Left kidney (tissue), 8 donors: ENCODE results near the gene KLRC4. TPM values are rescaled to one million over a fixed set of nuclear protein-coding genes. Genes with fewer than 3 reads are reported as not detected.
"Not testable (repeated sequence)": the region's sequence is repeated elsewhere in the genome, so short reads cannot be mapped to it uniquely, and the experiment has no call there.

Experiments used
- DNase-seq: peaks from one replicate; pipeline ENCODE4 v3.0.0-alpha.2; 2013
- long read RNA-seq, 8 donors: transcript quantifications; one replicate each; lab custom pipeline, GENCODE V29; 2026
- polyA plus RNA-seq: library from polyadenylated mRNA; unstranded; fragments of 120-200 nt; gene quantifications from one replicate; pipeline ENCODE4 v1.2.1, GENCODE V29; 2013; ENCODE audit not compliant: insufficient read length

Gene KLRC4, protein sequence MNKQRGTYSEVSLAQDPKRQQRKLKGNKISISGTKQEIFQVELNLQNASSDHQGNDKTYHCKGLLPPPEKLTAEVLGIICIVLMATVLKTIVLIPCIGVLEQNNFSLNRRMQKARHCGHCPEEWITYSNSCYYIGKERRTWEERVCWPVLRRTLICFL
- polyA plus RNA-seq: not detected
- long read RNA-seq, donor 1: 0 reads
- long read RNA-seq, donor 2: 0 reads
- long read RNA-seq, donor 3: 0 reads
- long read RNA-seq, donor 4: 0 reads
- long read RNA-seq, donor 5: 0 reads
- long read RNA-seq, donor 6: 0 reads
- long read RNA-seq, donor 7: 0 reads
- long read RNA-seq, donor 8: 0 reads

DNA sequence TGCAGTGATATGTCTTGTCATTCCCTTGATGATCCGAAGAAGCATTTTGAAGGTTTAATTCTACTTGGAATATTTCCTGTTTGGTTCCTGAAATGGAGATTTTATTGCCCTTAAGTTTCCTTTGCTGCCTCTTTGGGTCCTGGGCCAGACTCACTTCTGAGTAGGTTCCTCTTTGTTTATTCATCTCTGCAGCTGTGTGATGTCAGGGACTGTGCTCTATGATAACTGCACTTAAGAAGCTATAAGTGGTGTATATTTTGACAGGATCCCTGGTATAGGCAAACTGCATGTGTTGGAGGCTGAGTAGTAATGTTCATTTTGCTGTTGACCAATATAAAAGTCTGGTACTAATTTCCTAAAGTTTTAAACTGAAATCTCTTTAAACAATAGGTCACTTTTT, at the start of gene KLRC4:
Gene KLRC4 (minus strand): TSS at position 366 of the 400 bp plus-strand sequence. CDS start 182 bp downstream, at position 184.
- no peak for DNase-seq

DNA sequence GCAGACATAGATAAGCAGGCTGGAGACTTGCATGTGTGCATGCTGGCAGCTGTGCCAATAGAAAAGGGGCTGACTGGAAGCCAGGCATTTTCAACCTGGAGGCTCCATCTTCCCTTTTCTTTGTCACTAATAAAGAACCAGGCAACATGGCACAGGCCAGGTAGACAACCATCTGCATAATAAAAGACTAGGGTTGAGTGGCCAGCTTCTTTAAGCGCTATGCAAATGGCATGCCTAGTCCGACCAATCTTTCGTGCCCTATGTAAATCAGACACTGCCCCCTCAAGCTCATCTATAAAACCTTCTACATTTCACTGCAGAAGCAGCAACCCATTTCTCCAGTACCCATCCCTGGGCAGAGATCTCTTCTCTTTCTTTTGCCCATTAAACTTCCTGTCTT, 48.2 kb upstream of the KLRC4 start:
- no peak for DNase-seq

DNA sequence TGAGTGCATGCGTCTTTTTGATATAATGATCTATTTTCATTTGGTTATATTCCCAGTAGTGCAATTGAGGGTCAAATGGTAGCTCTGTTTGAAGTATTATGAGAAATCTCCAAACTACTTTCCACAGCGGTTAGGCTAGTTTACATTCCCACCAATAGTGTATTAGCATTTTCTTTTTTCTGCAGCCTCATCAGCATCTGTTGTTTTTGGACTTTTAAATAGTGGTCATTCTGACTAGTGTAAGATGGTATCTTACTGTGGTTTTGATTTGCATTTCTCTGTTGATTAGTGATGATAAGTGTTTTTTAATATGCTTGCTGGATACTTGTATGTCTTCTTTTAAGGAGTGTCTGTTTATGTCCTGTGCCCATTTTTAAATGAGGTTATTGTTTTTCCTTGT, 47.3 kb upstream of the KLRC4 start:
- no peak for DNase-seq

DNA sequence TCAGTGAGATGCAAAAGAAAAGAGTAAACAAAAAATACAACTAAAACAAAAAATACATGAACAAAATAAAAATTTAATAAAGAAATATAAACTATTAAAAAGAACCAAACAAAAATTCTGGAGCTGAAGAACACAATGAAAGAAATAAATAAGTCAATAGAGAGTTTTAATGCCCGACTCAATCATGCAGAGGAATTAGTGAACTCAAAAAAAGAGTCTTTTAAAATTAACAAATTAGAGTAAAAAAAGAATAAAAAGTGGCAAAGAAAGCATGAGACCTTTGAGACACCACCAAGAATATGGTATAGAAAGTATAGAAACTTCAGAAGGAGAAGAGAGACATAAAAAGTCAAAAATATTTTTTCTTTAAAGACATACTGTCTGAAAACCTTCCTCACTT, 46.2 kb upstream of the KLRC4 start:
- no peak for DNase-seq

DNA sequence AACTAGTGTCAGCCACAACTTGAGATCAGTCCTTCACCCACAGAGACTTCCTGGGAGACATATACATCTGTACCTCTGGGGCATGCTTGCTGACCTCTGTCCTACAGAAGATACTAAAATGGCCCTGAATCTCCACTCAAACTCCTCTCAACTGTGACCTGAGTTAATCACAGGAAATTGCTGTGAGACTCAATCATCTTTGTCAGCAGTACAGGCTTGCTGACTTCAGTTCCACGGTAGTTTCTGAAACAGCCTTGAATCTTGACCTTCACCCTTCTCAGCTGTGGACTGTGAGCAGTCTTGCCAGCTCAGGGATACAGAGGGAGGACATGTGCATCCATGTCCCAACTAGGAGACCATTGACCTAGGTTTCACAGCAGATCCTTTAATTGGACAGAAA, 45.0 kb upstream of the KLRC4 start:
- DNase-seq: no peak

DNA sequence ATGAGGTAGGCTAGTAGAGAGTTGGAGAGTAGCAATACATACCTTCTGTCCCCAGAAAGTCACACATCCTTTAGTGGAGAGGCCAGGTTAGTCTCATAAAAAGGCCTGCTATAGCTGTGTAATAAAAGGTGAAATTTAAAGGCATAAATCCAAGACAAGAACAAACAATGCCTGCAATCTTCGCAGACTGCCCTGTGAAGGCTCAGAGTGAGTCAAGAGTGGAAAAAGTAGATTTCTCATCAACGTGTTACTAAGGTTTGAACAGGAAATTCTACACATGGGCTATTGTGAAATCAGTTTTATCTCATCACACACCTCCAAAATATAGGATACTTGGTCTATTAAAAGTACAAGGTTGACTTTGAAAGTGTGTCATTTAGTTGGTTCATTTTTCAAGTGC, 43.6 kb upstream of the KLRC4 start, which contains the start of gene KLRC1:
Gene KLRC1 (minus strand): TSS at position 222 of the 400 bp plus-strand sequence. CDS start 2,221 bp downstream, outside the sequence.
- no peak for DNase-seq

DNA sequence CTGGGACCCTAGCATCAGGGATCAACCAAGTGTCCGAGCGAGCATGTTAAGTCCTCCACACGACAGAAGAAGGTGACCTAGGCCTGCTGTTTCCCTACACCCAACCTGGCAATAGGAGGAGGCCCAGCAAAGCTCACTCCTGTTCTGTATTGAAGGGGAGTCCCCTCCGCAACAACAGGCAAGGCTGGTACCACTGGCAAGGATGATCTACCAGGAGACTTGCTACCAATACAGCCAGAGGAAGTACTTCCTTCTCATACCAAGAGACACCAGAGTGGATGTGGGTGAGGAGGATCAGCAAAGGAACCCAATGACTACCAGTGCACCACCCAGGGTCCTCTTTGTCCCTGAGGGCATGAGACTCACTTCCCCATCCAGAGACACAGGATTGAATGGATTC, 38.7 kb upstream of the KLRC4 start:
- no peak for DNase-seq

DNA sequence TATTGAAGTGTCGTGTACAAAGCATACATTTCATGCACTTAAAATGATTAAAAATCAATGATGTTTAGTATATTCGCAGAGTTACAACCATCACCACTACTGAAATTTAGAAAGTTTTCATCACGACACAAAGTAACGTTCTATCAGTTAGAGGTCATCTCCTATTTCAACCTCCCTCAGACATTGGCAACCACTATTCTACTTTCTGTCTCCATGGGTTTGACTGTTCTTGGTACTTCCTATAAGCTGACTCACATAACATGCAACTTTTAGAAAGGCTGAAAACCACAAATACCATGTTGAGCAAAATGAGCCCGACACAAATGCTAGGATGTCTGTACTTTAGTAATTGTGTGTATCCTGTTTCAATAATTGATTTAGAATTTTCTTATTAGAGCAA, 36.5 kb upstream of the KLRC4 start:
- DNase-seq: not testable (repeated sequence)

DNA sequence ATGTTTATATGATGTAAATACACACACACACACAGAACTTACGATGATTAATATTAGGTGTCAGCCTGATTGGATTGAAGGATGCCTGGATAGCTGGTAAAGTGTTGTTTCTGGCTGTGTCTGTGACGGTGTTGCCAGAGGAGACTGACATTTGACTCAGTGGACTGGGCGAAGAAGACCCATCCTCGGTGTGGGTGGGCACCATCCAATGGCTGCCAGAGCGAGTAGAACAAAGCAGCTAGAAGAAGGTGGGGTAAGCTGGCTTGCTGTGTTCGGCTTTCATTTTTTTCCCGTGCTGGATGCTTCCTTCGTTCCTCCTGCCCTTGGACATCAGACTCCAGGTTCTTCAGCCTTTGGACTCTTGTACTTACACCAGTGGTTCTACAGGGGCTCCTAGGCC, 31.6 kb upstream of the KLRC4 start:
- not testable (repeated sequence) for DNase-seq

DNA sequence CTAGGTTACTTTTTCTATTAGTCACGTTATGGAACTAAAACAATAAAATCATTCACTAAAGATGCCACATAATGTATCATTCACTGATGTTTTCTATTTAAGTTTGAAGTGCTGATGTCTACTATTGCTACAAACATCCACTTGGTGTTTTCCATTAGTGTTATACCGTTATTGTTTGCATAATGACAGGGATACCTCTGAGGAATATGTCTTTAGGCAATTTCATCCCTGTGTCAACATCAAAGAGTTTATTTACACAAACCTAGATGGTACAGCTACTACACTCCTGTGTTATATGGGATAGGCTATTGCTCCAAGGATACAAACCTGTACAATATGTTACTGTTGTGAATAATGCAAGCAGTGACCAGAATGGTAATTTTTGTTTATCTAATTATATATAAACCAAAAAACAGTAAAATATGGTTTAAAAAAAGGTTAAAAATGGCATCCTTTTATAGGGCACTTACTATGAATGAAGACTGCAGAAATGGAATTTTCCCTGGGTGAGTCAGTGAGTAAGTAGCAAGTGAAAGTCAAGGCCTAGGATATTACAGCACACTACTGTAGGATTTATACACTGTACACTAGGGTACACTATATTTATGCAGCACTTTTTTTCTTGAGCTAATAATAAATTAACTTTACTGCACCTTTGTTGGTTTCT, 30.2 kb upstream of the KLRC4 start:
- DNase-seq: not testable (repeated sequence)

DNA sequence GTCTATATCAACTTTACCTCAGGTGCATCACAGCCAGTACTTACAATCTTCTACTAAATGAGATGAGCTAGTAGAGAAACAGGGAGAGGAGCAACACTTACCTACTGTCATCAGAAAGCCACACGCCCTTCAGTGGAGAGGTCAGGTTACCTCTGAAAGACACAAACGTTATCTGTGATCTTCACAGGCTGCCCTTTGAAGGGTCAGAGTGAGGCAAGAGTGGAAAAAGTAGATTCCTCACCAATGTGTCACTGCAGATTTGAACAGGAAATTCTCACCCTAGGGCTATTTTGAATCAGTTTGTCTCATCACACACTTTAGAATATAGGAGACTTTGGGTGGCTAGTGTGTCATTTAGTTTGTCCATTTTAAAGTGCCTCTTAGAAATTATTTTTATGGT, 28.0 kb upstream of the KLRC4 start:
- not testable (repeated sequence) for DNase-seq

DNA sequence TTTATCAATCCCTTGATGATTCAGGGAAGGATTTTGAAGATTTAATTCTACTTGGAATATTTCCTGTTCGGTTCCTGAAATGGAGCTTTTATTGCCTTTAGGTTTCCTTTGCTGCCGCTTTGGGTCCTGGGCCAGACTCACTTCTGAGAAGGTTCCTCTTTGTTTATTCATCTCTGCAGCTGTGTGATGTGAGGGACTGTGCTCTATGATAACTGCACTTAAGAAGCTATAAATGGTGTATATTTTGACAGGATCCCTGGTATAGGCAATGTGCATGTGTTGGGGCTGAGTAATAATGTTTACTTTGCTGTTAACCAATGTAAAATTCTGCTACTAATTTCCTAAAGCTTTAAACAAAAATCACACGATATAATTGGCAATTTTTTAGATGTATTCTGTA, 26.3 kb upstream of the KLRC4 start, which contains the start of gene KLRC2:
Gene KLRC2 (minus strand): TSS at position 195 of the 400 bp plus-strand sequence. CDS start 24 bp downstream, at position 171.
- not testable (repeated sequence) for DNase-seq

DNA sequence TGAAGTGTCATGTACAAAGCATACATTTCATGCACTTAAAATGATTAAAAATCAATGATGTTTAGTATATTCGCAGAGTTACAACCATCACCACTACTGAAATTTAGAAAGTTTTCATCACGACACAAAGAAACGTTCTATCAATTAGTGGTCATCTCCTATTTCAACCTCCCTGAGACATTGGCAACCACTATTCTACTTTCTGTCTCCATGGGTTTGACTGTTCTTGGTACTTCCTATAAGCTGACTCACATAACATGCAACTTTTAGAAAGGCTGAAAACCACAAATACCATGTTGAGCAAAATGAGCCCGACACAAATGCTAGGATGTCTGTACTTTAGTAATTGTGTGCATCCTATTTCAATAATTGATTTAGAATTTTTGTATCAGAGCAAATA, 21.1 kb upstream of the KLRC4 start:
- DNase-seq: not testable (repeated sequence)

DNA sequence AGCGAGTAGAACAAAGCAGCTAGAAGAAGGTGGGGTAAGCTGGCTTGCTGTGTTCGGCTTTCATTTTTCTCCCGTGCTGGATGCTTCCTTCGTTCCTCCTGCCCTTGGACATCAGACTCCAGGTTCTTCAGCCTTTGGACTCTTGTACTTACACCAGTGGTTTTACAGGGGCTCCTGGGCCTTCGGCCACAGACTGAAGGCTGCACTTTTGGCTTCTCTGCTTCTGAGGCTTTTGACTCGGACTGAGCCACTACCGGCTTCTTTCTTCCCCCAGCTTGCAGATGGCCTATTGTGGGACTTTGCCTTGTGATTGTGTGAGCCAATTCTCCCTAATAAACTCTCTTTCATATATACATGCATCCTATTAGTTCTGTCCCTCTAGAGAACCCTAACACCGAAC, 16.4 kb upstream of the KLRC4 start:
- DNase-seq: not testable (repeated sequence)

DNA sequence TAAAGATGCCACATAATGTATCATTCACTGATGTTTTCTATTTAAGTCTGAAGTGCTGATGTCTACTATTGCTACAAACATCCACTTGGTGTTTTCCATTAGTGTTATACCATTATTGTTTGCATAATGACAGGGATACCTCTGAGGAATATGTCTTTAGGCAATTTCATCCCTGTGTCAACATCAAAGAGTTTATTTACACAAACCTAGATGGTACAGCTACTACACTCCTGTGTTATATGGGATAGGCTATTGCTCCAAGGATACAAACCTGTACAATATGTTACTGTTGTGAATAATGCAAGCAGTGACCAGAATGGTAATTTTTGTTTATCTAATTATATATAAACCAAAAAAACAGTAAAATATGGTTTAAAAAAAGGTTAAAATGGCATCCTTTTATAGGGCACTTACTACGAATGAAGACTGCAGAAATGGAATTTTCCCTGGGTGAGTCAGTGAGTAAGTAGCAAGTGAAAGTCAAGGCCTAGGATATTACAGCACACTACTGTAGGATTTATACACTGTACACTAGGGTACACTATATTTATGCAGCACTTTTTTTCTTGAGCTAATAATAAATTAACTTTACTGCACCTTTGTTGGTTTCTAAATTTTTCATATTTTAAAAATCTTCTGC, 14.8 kb upstream of the KLRC4 start:
- not testable (repeated sequence) for DNase-seq

DNA sequence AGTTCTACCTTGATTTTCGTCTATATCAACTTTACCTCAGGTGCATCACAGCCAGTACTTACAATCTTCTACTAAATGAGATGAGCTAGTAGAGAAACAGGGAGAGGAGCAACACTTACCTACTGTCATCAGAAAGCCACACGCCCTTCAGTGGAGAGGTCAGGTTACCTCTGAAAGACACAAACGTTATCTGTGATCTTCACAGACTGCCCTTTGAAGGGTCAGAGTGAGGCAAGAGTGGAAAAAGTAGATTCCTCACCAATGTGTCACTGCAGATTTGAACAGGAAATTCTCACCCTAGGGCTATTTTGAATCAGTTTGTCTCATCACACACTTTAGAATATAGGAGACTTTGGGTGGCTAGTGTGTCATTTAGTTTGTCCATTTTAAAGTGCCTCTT, 12.6 kb upstream of the KLRC4 start:
- not testable (repeated sequence) for DNase-seq

DNA sequence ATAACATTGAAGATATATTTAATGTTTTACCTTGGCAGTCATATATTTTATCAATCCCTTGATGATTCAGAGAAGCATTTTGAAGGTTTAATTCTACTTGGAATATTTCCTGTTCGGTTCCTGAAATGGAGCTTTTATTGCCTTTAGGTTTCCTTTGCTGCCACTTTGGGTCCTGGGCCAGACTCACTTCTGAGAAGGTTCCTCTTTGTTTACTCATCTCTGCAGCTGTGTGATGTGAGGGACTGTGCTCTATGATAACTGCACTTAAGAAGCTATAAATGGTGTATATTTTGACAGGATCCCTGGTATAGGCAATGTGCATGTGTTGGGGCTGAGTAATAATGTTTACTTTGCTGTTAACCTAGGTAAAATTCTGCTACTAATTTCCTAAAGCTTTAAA, 10.8 kb upstream of the KLRC4 start, which contains the start of gene KLRC3:
Gene KLRC3 (minus strand): TSS at position 262 of the 400 bp plus-strand sequence. CDS start 45 bp downstream, at position 217.
- not testable (repeated sequence) for DNase-seq

DNA sequence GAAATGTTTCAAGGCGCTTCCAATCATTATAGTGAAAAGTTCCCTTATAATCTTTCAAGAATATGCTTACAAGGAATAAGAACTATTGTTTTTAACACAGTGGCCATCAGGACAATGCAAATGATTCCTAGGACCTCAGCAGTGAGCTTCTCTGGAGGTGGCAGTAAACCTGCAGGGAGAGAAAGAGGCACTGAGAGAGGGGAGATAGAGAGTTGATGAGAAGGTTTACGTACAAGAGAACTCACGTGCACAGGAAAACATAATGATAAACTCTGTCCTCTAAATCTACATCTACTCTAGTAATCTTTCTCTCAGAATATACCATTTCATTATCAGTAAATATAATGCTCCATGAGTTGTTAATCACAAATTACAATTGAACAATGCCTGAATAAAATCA, 715 bp downstream of the KLRC4 start:
- DNase-seq: no peak

DNA sequence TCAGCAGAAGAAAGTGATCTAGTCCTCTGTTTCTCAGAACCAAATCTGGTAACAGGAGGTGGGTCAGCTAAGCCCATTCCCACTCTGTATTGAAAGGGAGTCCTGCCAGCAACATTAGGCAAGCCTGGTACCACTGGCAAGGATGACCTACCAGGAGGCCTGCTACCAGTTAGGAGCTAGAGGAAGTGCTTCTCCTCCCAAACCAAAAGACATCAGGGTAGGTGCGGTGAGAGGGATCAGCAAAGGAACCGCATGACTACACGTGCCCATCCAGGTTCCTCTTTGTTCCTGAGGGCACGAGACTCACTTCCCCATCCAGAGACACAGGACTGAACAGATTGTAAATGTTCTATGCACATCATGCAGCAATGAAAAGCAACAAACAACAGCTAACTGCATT, 2.8 kb downstream of the KLRC4 start:
- DNase-seq: no peak

DNA sequence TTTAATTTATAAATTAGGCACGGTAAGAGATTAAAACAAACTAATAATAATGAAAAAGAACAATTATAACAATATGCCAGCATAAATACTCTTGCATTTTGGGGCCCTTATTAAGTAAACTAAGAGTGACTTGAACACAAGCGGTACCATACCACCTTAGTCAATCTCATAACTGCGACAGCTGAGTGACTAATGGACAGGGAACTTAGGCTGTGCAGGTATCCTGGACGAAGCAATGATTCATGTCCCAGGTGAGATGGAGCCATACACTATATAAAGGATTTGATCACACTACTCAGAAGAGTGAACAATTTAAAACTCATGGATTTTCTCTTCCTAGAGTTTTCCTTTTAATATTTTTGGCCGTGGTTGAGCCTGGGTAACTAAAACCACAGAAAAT, 4.3 kb downstream of the KLRC4 start:
- DNase-seq: no peak

DNA sequence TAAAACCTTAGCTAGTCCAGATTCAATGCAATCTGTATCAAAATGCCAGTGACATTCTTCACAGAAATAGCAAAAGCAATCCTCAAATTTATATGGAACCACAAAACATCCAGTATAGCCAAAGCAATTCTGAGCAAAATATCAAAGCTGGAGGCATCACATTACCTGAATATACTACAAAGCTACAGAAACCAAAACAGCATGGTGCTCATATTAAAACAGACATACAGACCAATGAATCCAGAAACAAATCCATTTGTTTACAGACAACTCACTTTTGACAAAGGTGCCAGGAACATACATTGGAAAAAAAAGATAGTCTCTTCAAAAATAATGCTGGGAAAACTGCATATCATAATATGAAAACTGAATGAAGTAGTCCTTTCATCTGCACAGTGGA, 4.8 kb downstream of the KLRC4 start:
- no peak for DNase-seq

DNA sequence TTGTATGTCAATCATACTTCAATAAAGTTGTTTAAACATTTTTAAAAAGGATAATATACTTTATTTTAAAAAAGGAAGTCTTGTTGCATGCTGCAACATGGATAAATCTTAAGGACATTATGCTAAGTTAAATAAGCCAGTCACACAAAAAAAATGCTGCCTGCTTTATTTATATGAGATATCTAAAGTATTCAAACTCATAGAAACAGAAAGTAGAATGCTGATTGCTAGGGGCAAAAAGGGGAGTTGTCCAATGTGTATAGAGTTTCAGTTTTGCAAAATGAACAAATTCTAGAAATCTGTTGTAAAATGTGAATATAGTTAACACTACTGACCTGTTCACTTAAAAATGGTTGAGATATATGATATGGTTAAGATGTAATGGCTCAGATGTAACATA, 8.7 kb downstream of the KLRC4 start:
- no peak for DNase-seq

DNA sequence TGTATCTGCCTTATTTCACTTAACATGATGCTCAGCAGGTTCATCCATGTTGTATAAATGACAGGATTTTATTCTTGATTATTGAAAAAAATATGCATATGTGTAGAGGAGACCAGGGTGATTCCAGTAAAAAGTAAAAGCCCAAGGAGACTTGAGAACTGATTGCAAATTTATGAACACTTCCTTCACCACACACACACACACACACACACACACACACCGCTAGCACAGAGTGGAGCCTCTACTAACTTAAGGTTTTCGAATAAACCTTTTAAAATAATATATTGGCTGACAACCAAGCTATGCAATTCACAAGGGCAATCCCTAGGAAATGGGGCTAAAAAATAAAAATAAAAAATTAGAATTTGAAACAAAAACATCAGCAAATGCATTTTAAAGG, 11.4 kb downstream of the KLRC4 start:
- DNase-seq: no peak
